ENCODE data around the gene CENPP. TPM values are rescaled to one million over a fixed set of nuclear protein-coding genes. Genes with fewer than 3 reads are reported as not detected.

CENPP gene
- total RNA-seq, 1 donor = 5.4 TPM

DNA sequence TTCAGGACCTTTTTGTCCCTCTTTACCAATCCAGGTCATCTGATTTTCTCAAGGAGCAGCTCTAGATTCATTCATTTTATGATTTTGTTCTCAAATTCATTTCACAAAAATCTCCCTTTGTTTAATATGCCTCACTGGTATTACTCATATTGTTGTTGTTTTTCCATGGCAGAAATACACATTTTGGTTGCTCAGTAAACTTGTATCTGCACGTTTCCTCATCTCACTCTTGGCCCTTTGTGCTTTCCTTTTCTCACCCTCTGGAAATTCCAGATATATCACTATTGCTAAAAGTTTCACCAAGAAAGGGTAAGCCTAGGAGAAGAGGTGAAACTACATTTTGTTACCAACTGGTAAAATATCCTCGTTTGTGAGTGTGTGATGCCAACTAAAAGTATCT, 141.8 kb downstream of the CENPP start:
- Histone ChIP-seq H3K79me2 (ENCODE audit: insufficient read depth, low read length) (no peaks in the 10 kb centered on the region), H3K4me1 (ENCODE audit: insufficient read depth, low read length) (peaks cover 23% of the 10 kb centered on the region), H3K9me3 (ENCODE audit: low read depth, low read length) (no peaks in the 10 kb centered on the region), H2AFZ (ENCODE audit: low read length) (no peak overlapping the region), H3K27ac (ENCODE audit: low read depth, low read length) (no peak overlapping the region), H3K36me3 (ENCODE audit: insufficient read depth, low read length) (no peaks in the 10 kb centered on the region), H3K4me2 (ENCODE audit: insufficient read depth, low read length) (no peak overlapping the region), H3K4me3 (ENCODE audit: insufficient read depth, low read length) (no peak overlapping the region), H4K20me1 (ENCODE audit: insufficient read depth, low read length) (no peaks in the 10 kb centered on the region), H3K27me3 (ENCODE audit: insufficient read depth, low read length) (no peaks in the 10 kb centered on the region)
- TF ChIP-seq, protein P1, sequence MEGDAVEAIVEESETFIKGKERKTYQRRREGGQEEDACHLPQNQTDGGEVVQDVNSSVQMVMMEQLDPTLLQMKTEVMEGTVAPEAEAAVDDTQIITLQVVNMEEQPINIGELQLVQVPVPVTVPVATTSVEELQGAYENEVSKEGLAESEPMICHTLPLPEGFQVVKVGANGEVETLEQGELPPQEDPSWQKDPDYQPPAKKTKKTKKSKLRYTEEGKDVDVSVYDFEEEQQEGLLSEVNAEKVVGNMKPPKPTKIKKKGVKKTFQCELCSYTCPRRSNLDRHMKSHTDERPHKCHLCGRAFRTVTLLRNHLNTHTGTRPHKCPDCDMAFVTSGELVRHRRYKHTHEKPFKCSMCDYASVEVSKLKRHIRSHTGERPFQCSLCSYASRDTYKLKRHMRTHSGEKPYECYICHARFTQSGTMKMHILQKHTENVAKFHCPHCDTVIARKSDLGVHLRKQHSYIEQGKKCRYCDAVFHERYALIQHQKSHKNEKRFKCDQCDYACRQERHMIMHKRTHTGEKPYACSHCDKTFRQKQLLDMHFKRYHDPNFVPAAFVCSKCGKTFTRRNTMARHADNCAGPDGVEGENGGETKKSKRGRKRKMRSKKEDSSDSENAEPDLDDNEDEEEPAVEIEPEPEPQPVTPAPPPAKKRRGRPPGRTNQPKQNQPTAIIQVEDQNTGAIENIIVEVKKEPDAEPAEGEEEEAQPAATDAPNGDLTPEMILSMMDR (IDR thresholded peaks at IDR 0.05; ENCODE audit: extremely low read depth, low read depth, low read length) = no peak
- DNase-seq (ENCODE audit: insufficient read length, low spot score, missing footprints) = no peak

DNA sequence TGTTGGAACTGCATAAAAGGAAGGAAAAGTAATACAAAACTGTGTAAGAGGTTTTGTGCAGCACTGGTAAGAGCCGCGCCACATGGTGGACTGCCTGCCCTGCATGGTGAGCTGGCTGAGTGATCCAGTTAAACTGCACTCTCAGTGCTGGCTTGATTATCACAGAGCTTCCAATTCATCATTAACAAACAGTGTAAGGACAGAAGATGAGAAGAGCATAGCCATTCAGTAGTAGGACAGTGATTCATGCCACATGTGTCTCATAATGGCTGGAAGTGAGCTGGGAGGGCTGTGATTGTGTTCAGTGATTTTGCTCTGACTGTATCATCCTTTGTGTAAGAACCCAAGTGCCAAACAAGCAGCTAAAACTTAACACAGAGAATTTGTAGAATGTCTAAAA, 142.5 kb downstream of the CENPP start:
- peaks cover 21% of the 10 kb centered on the region for H3K4me1 ChIP-seq (ENCODE audit: insufficient read depth, low read length)
- H3K4me2 ChIP-seq (ENCODE audit: insufficient read depth, low read length) = no peak overlapping the region
- H3K27me3 ChIP-seq (ENCODE audit: insufficient read depth, low read length) = no peaks in the 10 kb centered on the region
- DNase-seq (ENCODE audit: insufficient read length, low spot score, missing footprints) = peak; percentile 46
- H3K27ac ChIP-seq (ENCODE audit: low read depth, low read length) = no peak overlapping the region
- no peaks in the 10 kb centered on the region for H3K36me3 ChIP-seq (ENCODE audit: insufficient read depth, low read length)
- no peak overlapping the region for H2AFZ ChIP-seq (ENCODE audit: low read length)
- H3K4me3 ChIP-seq (ENCODE audit: insufficient read depth, low read length) = no peak overlapping the region
- TF ChIP-seq, protein P1 (IDR thresholded peaks at IDR 0.05; ENCODE audit: extremely low read depth, low read depth, low read length) = no peak
- no peaks in the 10 kb centered on the region for H4K20me1 ChIP-seq (ENCODE audit: insufficient read depth, low read length)
- no peaks in the 10 kb centered on the region for H3K79me2 ChIP-seq (ENCODE audit: insufficient read depth, low read length)
- no peaks in the 10 kb centered on the region for H3K9me3 ChIP-seq (ENCODE audit: low read depth, low read length)

DNA sequence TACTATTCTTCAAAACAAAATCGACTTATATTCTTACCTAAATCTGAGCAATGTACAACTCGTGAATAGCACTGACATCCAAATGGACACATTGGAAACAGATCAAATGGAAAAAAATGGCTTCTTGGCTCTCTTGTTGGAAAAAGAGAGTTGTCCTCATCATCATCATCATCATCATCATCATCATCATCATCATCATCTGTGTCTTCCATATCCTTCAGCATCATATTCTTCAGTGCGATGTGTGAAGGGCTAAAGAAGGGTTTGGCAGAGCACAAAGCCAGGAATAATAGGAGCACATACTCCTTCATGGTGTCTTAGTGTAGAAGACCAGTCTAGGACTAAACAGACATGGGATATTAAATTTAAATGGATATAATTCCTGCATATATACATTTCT, 148.8 kb downstream of the CENPP start:
- Histone ChIP-seq H3K4me2 (ENCODE audit: insufficient read depth, low read length) (no peak overlapping the region), H3K27me3 (ENCODE audit: insufficient read depth, low read length) (no peaks in the 10 kb centered on the region), H4K20me1 (ENCODE audit: insufficient read depth, low read length) (no peaks in the 10 kb centered on the region), H3K27ac (ENCODE audit: low read depth, low read length) (no peak overlapping the region), H3K9me3 (ENCODE audit: low read depth, low read length) (no peaks in the 10 kb centered on the region), H2AFZ (ENCODE audit: low read length) (no peak overlapping the region), H3K79me2 (ENCODE audit: insufficient read depth, low read length) (no peaks in the 10 kb centered on the region), H3K4me3 (ENCODE audit: insufficient read depth, low read length) (no peak overlapping the region), H3K4me1 (ENCODE audit: insufficient read depth, low read length) (no peaks in the 10 kb centered on the region), H3K36me3 (ENCODE audit: insufficient read depth, low read length) (no peaks in the 10 kb centered on the region)
- DNase-seq (ENCODE audit: insufficient read length, low spot score, missing footprints) = no peak
- TF ChIP-seq, protein P1 (IDR thresholded peaks at IDR 0.05; ENCODE audit: extremely low read depth, low read depth, low read length) = no peak

DNA sequence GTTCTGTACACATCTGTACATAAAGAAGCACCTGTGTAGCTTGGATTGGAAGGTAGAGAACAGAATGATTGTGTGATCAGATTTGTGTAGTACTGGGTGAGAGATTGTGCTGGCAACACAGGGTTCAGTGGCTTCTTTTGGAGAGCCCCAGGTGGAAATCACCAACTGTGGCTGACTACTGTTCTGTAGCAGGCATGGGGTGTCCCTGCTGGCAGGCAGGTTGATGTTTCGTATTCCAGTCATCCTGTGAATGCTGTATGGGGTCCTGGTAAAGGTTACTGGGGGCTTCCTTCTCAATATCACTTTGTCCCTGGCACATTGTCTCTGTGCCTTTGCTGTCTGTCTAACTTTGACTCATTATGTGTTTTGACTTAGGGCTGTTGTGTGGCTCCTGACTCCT, 151.2 kb downstream of the CENPP start:
- H3K27me3 ChIP-seq (ENCODE audit: insufficient read depth, low read length) = no peaks in the 10 kb centered on the region
- no peaks in the 10 kb centered on the region for H3K79me2 ChIP-seq (ENCODE audit: insufficient read depth, low read length)
- TF ChIP-seq, protein P1 (IDR thresholded peaks at IDR 0.05; ENCODE audit: extremely low read depth, low read depth, low read length) = no peak
- H3K36me3 ChIP-seq (ENCODE audit: insufficient read depth, low read length) = no peaks in the 10 kb centered on the region
- H4K20me1 ChIP-seq (ENCODE audit: insufficient read depth, low read length) = no peaks in the 10 kb centered on the region
- no peak overlapping the region for H3K27ac ChIP-seq (ENCODE audit: low read depth, low read length)
- no peak overlapping the region for H3K4me2 ChIP-seq (ENCODE audit: insufficient read depth, low read length)
- no peaks in the 10 kb centered on the region for H3K9me3 ChIP-seq (ENCODE audit: low read depth, low read length)
- no peak overlapping the region for H2AFZ ChIP-seq (ENCODE audit: low read length)
- DNase-seq (ENCODE audit: insufficient read length, low spot score, missing footprints) = no peak
- peaks cover 14% of the 10 kb centered on the region for H3K4me1 ChIP-seq (ENCODE audit: insufficient read depth, low read length)
- H3K4me3 ChIP-seq (ENCODE audit: insufficient read depth, low read length) = no peak overlapping the region

All from osteoblast (primary cell).